Mucosa of gallbladder (tissue), 1 donor: ENCODE data around the gene IFI35. TPM values are rescaled to one million over a fixed set of nuclear protein-coding genes. Genes with fewer than 3 reads are reported as not detected.
"Not testable (repeated sequence)": the region's sequence is repeated elsewhere in the genome, so short reads cannot be mapped to it uniquely, and the experiment has no call there.

Experiments
- DNase-seq: peaks from one replicate; pipeline ENCODE4 v3.0.0-alpha.2; 2020; ENCODE audit warnings: low spot score
- total RNA-seq: library from RNA; stranded (reverse); gene quantifications from one replicate; pipeline ENCODE4 v1.2.1, GENCODE V29; 2021
- donor health status: DM: no; HTN: no; CAD: no.

Gene IFI35
- 27.0 TPM for total RNA-seq

- DNase-seq: peak; percentile 88
Observed at GRCh38 chr17:43006639-43007551, at the start of gene IFI35. Gene IFI35, plus strand, starts transcription at chr17:43006784. Its CDS starts 164 bp downstream, at chr17:43006948.

GRCh38 chr17:42964161-42964932 is 42.2 kb upstream of the IFI35 start, which contains the start of gene AARSD1:
Gene AARSD1, minus strand, starts transcription at chr17:42964454. Its CDS starts 14 bp downstream, at chr17:42964440.
- DNase-seq: peak; percentile 94

- no peak for DNase-seq
Observed at GRCh38 chr17:42967925-42968324, 38.7 kb upstream of the IFI35 start.

GRCh38 chr17:42969001-42969581 is 37.5 kb upstream of the IFI35 start:
- no peak for DNase-seq

GRCh38 chr17:42971589-42971988 is 35.0 kb upstream of the IFI35 start:
- DNase-seq: no peak

- not testable (repeated sequence) for DNase-seq
Observed at GRCh38 chr17:42973323-42973722, 33.3 kb upstream of the IFI35 start.

GRCh38 chr17:42975265-42975664 is 31.3 kb upstream of the IFI35 start:
- DNase-seq: no peak

- DNase-seq: not testable (repeated sequence)
Observed at GRCh38 chr17:42975701-42976100, 30.9 kb upstream of the IFI35 start.

- DNase-seq: peak; percentile 23
Observed at GRCh38 chr17:42979511-42980273, 26.9 kb upstream of the IFI35 start, which contains the start of gene PTGES3L. Gene PTGES3L, minus strand, starts transcription at chr17:42980080. Its CDS starts 27 bp downstream, at chr17:42980053.

- DNase-seq: peak; percentile 95
Observed at GRCh38 chr17:42980274-42980765, 26.3 kb upstream of the IFI35 start, which contains the start of gene RUNDC1. Gene RUNDC1, plus strand, starts transcription at chr17:42980565. Its CDS starts 12 bp downstream, at chr17:42980577.

- DNase-seq: peak; percentile 29
Observed at GRCh38 chr17:42980766-42981397, 25.7 kb upstream of the IFI35 start.

GRCh38 chr17:42982266-42982665 is 24.3 kb upstream of the IFI35 start:
- DNase-seq: no peak

GRCh38 chr17:42985225-42985624 is 21.4 kb upstream of the IFI35 start:
- no peak for DNase-seq

GRCh38 chr17:42989141-42989540 is 17.4 kb upstream of the IFI35 start:
- DNase-seq: no peak

GRCh38 chr17:42989726-42990652 is 16.6 kb upstream of the IFI35 start:
- DNase-seq: no peak

- DNase-seq: no peak
Observed at GRCh38 chr17:42991471-42991870, 15.1 kb upstream of the IFI35 start.

- DNase-seq: no peak
Observed at GRCh38 chr17:42992872-42993271, 13.7 kb upstream of the IFI35 start.

- not testable (repeated sequence) for DNase-seq
Observed at GRCh38 chr17:42993913-42994312, 12.7 kb upstream of the IFI35 start.

- DNase-seq: no peak
Observed at GRCh38 chr17:42997390-42997983, 9.1 kb upstream of the IFI35 start.
